WTC11 (cell line): ENCODE results near the gene SP100. TPM values are rescaled to one million over a fixed set of nuclear protein-coding genes. Genes with fewer than 3 reads are reported as not detected.

ENCODE experiments used
- ATAC-seq: fragments of 200-7000 bp; cut with Tn5 transposase; 2 replicates; pipeline ENCODE4 v1.10.0; 2021; ENCODE audit warnings: mild to moderate bottlenecking, moderate library complexity
- CTCF ChIA-PET: fragments of 300-600 bp; sonication (Branson Sonifier 250); formaldehyde crosslinking; loops from one replicate; lab custom pipeline; 2021; ENCODE audit warnings: antibody characterized with exemption; lab: Charles Lee
- POLR2A ChIA-PET: fragments of 350-600 bp; sonication (Branson Sonifier 250); formaldehyde crosslinking; loops from one replicate; lab custom pipeline; 2021; ENCODE audit warnings: antibody characterized with exemption; lab: Charles Lee
- DNase-seq: peaks from one replicate; pipeline ENCODE4 v3.0.0; 2021; ENCODE audit warnings: low spot score
- H3K27ac Mint-ChIP-seq: 2 replicates; pipeline ENCODE4 v1.8.0; 2021; ENCODE audit warnings: mixed read lengths
- H3K27me3 Mint-ChIP-seq: 2 replicates; pipeline ENCODE4 v1.8.0; 2021; ENCODE audit warnings: low read depth, mild to moderate bottlenecking, moderate library complexity, mixed read lengths
- H3K36me3 Mint-ChIP-seq: 2 replicates; pipeline ENCODE4 v1.8.0; 2021; ENCODE audit warnings: mixed read lengths
- H3K4me1 Mint-ChIP-seq: 2 replicates; pipeline ENCODE4 v1.8.0; 2022; ENCODE audit warnings: mixed read lengths
- H3K4me3 Mint-ChIP-seq: 2 replicates; pipeline ENCODE4 v1.8.0; 2021; ENCODE audit warnings: mild to moderate bottlenecking, moderate library complexity, mixed read lengths
- H3K9me3 Mint-ChIP-seq: 2 replicates; pipeline ENCODE4 v1.8.0; 2021; ENCODE audit warnings: mixed read lengths
- ATF2 ChIP-seq: sonication (generic); formaldehyde crosslinking; IDR thresholded peaks from 2 replicates; pipeline ENCODE4 v1.8.1; 2022; ENCODE audit warnings: low read depth, missing genetic modification reagents, borderline replicate concordance
- CBFB ChIP-seq: sonication (generic); formaldehyde crosslinking; IDR thresholded peaks from 2 replicates; pipeline ENCODE4 v1.8.1; 2022; ENCODE audit warnings: mild to moderate bottlenecking, low read depth, missing genetic modification reagents
- CTCF ChIP-seq: fragments of 200-600 bp; IDR thresholded peaks from 2 replicates; pipeline ENCODE4 v1.8.0; 2022; ENCODE audit warnings: antibody characterized with exemption
- E2F1 ChIP-seq: sonication (generic); formaldehyde crosslinking; IDR thresholded peaks from 2 replicates; pipeline ENCODE4 v1.8.0; 2022; ENCODE audit warnings: mild to moderate bottlenecking, missing genetic modification reagents
- E2F4 ChIP-seq: sonication (generic); formaldehyde crosslinking; IDR thresholded peaks from 2 replicates; pipeline ENCODE4 v1.8.1; 2022; ENCODE audit warnings: low read depth, mild to moderate bottlenecking, moderate library complexity, missing genetic modification reagents, borderline replicate concordance
- ERG ChIP-seq: fragments of 250-450 bp; sonication (Bioruptor Pico); IDR thresholded peaks from 2 replicates; pipeline ENCODE4 v1.8.0; 2021; ENCODE audit warnings: mild to moderate bottlenecking
- GABPB1 ChIP-seq: sonication (generic); formaldehyde crosslinking; IDR thresholded peaks from 2 replicates; pipeline ENCODE4 v1.8.1; 2023; ENCODE audit warnings: mild to moderate bottlenecking, missing genetic modification reagents
- HMGA2 ChIP-seq: fragments of 250-450 bp; sonication (Bioruptor Pico); IDR thresholded peaks from 2 replicates; pipeline ENCODE4 v1.4.0; 2021; ENCODE audit warnings: mild to moderate bottlenecking, moderate library complexity
- JUN ChIP-seq: sonication (generic); formaldehyde crosslinking; IDR thresholded peaks from 2 replicates; pipeline ENCODE4 v1.8.0; 2023; ENCODE audit warnings: mild to moderate bottlenecking, missing genetic modification reagents
- OVOL2 ChIP-seq: fragments of 250-450 bp; sonication (Bioruptor Pico); IDR thresholded peaks from 2 replicates; pipeline ENCODE4 v1.9.0; 2021; ENCODE audit warnings: mild to moderate bottlenecking, borderline replicate concordance
- PREB ChIP-seq: sonication (generic); formaldehyde crosslinking; IDR thresholded peaks from 2 replicates; pipeline ENCODE4 v1.8.1; 2022; ENCODE audit warnings: mild to moderate bottlenecking, missing genetic modification reagents, moderate library complexity, borderline replicate concordance
- RELA ChIP-seq: sonication (generic); formaldehyde crosslinking; IDR thresholded peaks from 2 replicates; pipeline ENCODE4 v1.8.1; 2022; ENCODE audit warnings: missing genetic modification reagents, mild to moderate bottlenecking, borderline replicate concordance
- RORB ChIP-seq: fragments of 250-450 bp; sonication (Bioruptor Pico); IDR thresholded peaks from 2 replicates; pipeline ENCODE4 v1.9.0; 2021; ENCODE audit warnings: mild to moderate bottlenecking
- SMAD4 ChIP-seq: sonication (generic); formaldehyde crosslinking; IDR thresholded peaks from 2 replicates; pipeline ENCODE4 v1.8.0; 2022; ENCODE audit warnings: mild to moderate bottlenecking, missing genetic modification reagents
- SOX15 ChIP-seq: fragments of 250-450 bp; sonication (Bioruptor Pico); IDR thresholded peaks from 2 replicates; pipeline ENCODE4 v1.9.0; 2021; ENCODE audit warnings: mild to moderate bottlenecking
- ZBTB43 ChIP-seq: sonication (generic); formaldehyde crosslinking; IDR thresholded peaks from 2 replicates; pipeline ENCODE4 v1.8.1; 2023; ENCODE audit warnings: mild to moderate bottlenecking, missing genetic modification reagents
- ZNF396 ChIP-seq: fragments of 250-450 bp; sonication (Bioruptor Pico); IDR thresholded peaks from 2 replicates; pipeline ENCODE4 v1.8.0; 2021; ENCODE audit warnings: mild to moderate bottlenecking, moderate library complexity, borderline replicate concordance
- ZNF416 ChIP-seq: fragments of 250-450 bp; sonication (Bioruptor Pico); IDR thresholded peaks from 2 replicates; pipeline ENCODE4 v1.9.0; 2021; ENCODE audit warnings: mild to moderate bottlenecking, inconsistent platforms
- ZNF423 ChIP-seq: fragments of 250-450 bp; sonication (Bioruptor Pico); IDR thresholded peaks from 2 replicates; pipeline ENCODE4 v2.1.2; 2022; ENCODE audit warnings: mild to moderate bottlenecking, moderate library complexity
- ZNF512 ChIP-seq: sonication (generic); formaldehyde crosslinking; IDR thresholded peaks from 2 replicates; pipeline ENCODE4 v1.8.1; 2022; ENCODE audit warnings: missing genetic modification reagents, borderline replicate concordance
- total RNA-seq: library from RNA; stranded (reverse); gene quantifications from 3 replicates; pipeline ENCODE4 v1.2.3, GENCODE V29; 2021

Gene SP100
- total RNA-seq, 1 experiment from 2014 or later = 1.3 TPM

GRCh38 chr2:230441227-230441897 lies 25.4 kb downstream of the SP100 start:
- ChIA-PET POLR2A (no interaction called here), CTCF (no interaction called here)
- DNase-seq (no peak), ATAC-seq (no peak)
- Mint-ChIP-seq H3K27me3 (no peaks in the 10 kb centered on the region), H3K27ac (no peak overlapping the region), H3K4me1 (peaks cover 2% of the 10 kb centered on the region; the same call in 1 of the 2 replicates), H3K9me3 (peaks cover 7% of the 10 kb centered on the region), H3K4me3 (no peak overlapping the region), H3K36me3 (peaks cover 1% of the 10 kb centered on the region; the same call in 1 of the 2 replicates)
- no peak for TF ChIP-seq ZBTB43 (CRISPR knock-in tag)
- TF ChIP-seq PREB (CRISPR knock-in tag) = no peak
- no peak for TF ChIP-seq SOX15 (CRISPR knock-in tag)
- no peak for TF ChIP-seq E2F1 (CRISPR knock-in tag)
- no peak for TF ChIP-seq SMAD4 (CRISPR knock-in tag)

GRCh38 chr2:230443541-230443940 lies 27.5 kb downstream of the SP100 start:
- H3K27me3 Mint-ChIP-seq = no peaks in the 10 kb centered on the region
- H3K4me3 Mint-ChIP-seq = no peak overlapping the region
- no peaks in the 10 kb centered on the region for H3K36me3 Mint-ChIP-seq
- DNase-seq (no peak), ATAC-seq (no peak)
- H3K4me1 Mint-ChIP-seq = peaks cover 10% of the 10 kb centered on the region
- TF ChIP-seq OVOL2 = no peak
- no peak for TF ChIP-seq RELA
- TF ChIP-seq E2F4 = no peak
- TF ChIP-seq ZNF416 (CRISPR knock-in tag) = no peak
- TF ChIP-seq ZBTB43 (CRISPR knock-in tag) = no peak
- TF ChIP-seq ERG (CRISPR knock-in tag) = no peak
- TF ChIP-seq RORB (CRISPR knock-in tag) = no peak
- TF ChIP-seq CTCF = no peak
- no peak for TF ChIP-seq ZNF423
- no peak for TF ChIP-seq CBFB (CRISPR knock-in tag)
- TF ChIP-seq ATF2 (CRISPR knock-in tag) = no peak
- no peak for TF ChIP-seq JUN
- TF ChIP-seq GABPB1 = no peak
- no peak for TF ChIP-seq ZNF512
- TF ChIP-seq HMGA2 (CRISPR knock-in tag) = no peak
- TF ChIP-seq ZNF396 = no peak
- ChIA-PET CTCF (no interaction called here), POLR2A (no interaction called here)
- H3K27ac Mint-ChIP-seq = no peak overlapping the region
- H3K9me3 Mint-ChIP-seq = no peaks in the 10 kb centered on the region
